Measurements from ENCODE around the gene SLC5A5.

- TF ChIP-seq CTCF (IDR thresholded peaks at IDR 0.05), result no peak
- no peak for TF ChIP-seq POLR2A (IDR thresholded peaks at IDR 0.05)
These were observed 29.0 kb upstream of the SLC5A5 start for GRCh38 chr19:17842663-17843291.

Data from testis (tissue), 2 donors.